Fibroblast of lung (primary cell): ENCODE results near the gene TBCA.

Experiments
- CTCF ChIP-seq, 2 donors: IDR thresholded peaks in 1 of 2; conservative IDR thresholded peaks in 1 of 2; 1 replicate in 1 of 2; 2 replicates in 1 of 2; pipeline ENCODE4 v1.5.1; 2011 to 2012; ENCODE audit warnings: low read length in 2 of 2, control low read depth in 1 of 2, inconsistent platforms in 1 of 2, low read depth in 1 of 2, mild to moderate bottlenecking in 1 of 2
- EZH2 ChIP-seq: IDR thresholded peaks from 2 replicates; pipeline ENCODE4 v1.5.1; 2012; ENCODE audit warnings: low read length, control low read depth, mild to moderate bottlenecking; ENCODE audit errors: missing control alignments

- no peak for TF ChIP-seq CTCF (conservative IDR thresholded peaks at IDR 0.05 in 1 of 2, IDR thresholded peaks at IDR 0.05 in 1 of 2; ENCODE audit: low read depth in 1 of 2, low read length in 2 of 2)
- peak; percentile 86 for TF ChIP-seq EZH2
These were observed 133.1 kb downstream of the TBCA start for GRCh38 chr5:77642738-77643653.
